Common myeloid progenitor, CD34-positive (primary cell): ENCODE measurements around the gene OCIAD2.

Experiments used
- CTCF ChIA-PET: fragments of 350-600 bp; sonication (Branson Sonifier 250); formaldehyde crosslinking; loops from one replicate; lab custom pipeline; 2021; ENCODE audit warnings: antibody characterized with exemption; lab: Charles Lee
- POLR2A ChIA-PET: fragments of 350-600 bp; sonication (Branson Sonifier 250); formaldehyde crosslinking; loops from one replicate; lab custom pipeline; 2021; ENCODE audit warnings: antibody characterized with exemption; lab: Charles Lee
- DNase-seq, 3 donors: peaks; one replicate each; pipeline versions ENCODE4 v3.0.0 to v3.0.0-alpha.2; 2013
- H3K27ac ChIP-seq, 2 experiments: 1 replicate in 1 of 2; 2 replicates in 1 of 2; pipeline ENCODE4 v1.7.0; 2013; ENCODE audit warnings: inconsistent platforms in 2 of 2, low read length in 2 of 2, mild to moderate bottlenecking in 2 of 2, low read depth in 1 of 2, moderate library complexity in 1 of 2; ENCODE audit not compliant: severe bottlenecking in 2 of 2, insufficient read depth in 1 of 2, poor library complexity in 1 of 2
- H3K27me3 ChIP-seq, 5 experiments: replicated peaks in 2 of 5; 1 replicate in 3 of 5; 2 replicates in 2 of 5; pipeline versions ENCODE4 v1.6.1 to v1.7.0; 2013; ENCODE audit warnings: low read length in 4 of 5, mild to moderate bottlenecking in 2 of 5, moderate library complexity in 2 of 5, inconsistent platforms in 1 of 5; ENCODE audit not compliant: insufficient read depth in 5 of 5, control insufficient read depth in 4 of 5
- H3K36me3 ChIP-seq, 4 experiments: 1 replicate in 2 of 4; 2 replicates in 2 of 4; pipeline versions ENCODE4 v1.6.1 to v1.7.0; 2013; ENCODE audit warnings: low read length in 3 of 4, control low read depth in 1 of 4, mild to moderate bottlenecking in 1 of 4; ENCODE audit not compliant: control insufficient read depth in 4 of 4, insufficient read depth in 4 of 4
- H3K4me1 ChIP-seq, 4 experiments: 1 replicate in 3 of 4; 2 replicates in 1 of 4; pipeline versions ENCODE4 v1.6.1 to v1.7.1; 2013; ENCODE audit warnings: low read length in 3 of 4, mild to moderate bottlenecking in 3 of 4, control low read depth in 1 of 4, inconsistent platforms in 1 of 4, moderate library complexity in 1 of 4; ENCODE audit not compliant: control insufficient read depth in 4 of 4, insufficient read depth in 4 of 4; ENCODE audit errors: control extremely low read depth in 1 of 4
- H3K4me3 ChIP-seq, 7 experiments: 1 replicate in 4 of 7; 2 replicates in 3 of 7; pipeline versions ENCODE4 v1.5.1 to v1.7.0; 2013; ENCODE audit warnings: mild to moderate bottlenecking in 7 of 7, low read length in 6 of 7, moderate library complexity in 6 of 7, inconsistent platforms in 2 of 7, low read depth in 2 of 7, control low read depth in 1 of 7; ENCODE audit not compliant: insufficient read depth in 4 of 7, control insufficient read depth in 1 of 7; ENCODE audit errors: extremely low read depth in 1 of 7
- H3K9me3 ChIP-seq, 5 experiments: 1 replicate in 4 of 5; 2 replicates in 1 of 5; pipeline versions ENCODE4 v1.6.1 to v1.7.1; 2013; ENCODE audit warnings: low read length in 4 of 5, mild to moderate bottlenecking in 2 of 5, inconsistent platforms in 1 of 5, low read depth in 1 of 5, moderate library complexity in 1 of 5; ENCODE audit not compliant: control insufficient read depth in 4 of 5, insufficient read depth in 2 of 5; ENCODE audit errors: control extremely low read depth in 1 of 5
- WGBS: methylation state at CpG from one replicate; pipeline ENCODE4 v1.1.5; 2013; ENCODE audit not compliant: insufficient coverage; 5-methylcytosine and 5-hydroxymethylcytosine counted together

The OCIAD2 gene

DNA sequence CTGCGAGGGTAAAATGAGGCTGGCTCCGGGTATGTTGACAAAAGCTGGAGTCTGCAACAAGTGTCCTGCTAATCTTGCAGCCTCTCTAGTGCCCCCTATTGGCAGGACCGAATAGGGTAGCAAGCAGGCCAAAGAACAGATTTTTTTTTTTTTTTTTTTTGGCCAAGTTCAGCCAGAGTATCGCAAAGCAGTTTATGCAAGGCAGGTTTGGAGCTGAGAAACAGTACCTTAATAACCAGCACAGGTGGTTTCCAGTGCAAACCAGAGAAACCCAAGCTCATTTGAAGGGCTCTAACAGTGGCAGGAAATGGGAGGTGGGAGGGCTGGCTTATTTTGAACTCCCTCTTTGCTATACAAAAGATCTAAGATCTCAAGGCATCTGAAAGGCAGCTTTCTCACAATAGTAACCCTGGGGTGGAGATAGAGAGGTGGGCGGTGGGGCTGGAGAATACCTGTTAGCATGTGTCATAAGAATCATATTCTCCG, 38.2 kb upstream of the OCIAD2 start:
- Histone ChIP-seq H3K27ac (no peak overlapping the region), H3K4me3 (no peak overlapping the region), H3K9me3 (no peaks in the 10 kb centered on the region), H3K4me1 (no peaks in the 10 kb centered on the region), H3K36me3 (no peaks in the 10 kb centered on the region), H3K27me3 (no peaks in the 10 kb centered on the region)
- DNase-seq = peak; percentile 6 to 19 (median 8)
- 82% methylated on average over 6 of the region's 6 CpGs for WGBS
- ChIA-PET CTCF (interaction anchor here (0.8 to 1.7 kb wide), 4 partner anchors 11 to 30 kb away, joined by 4 to 5 read pairs (median 4); no protein-coding TSS in a partner anchor), POLR2A (no interaction called here)

DNA sequence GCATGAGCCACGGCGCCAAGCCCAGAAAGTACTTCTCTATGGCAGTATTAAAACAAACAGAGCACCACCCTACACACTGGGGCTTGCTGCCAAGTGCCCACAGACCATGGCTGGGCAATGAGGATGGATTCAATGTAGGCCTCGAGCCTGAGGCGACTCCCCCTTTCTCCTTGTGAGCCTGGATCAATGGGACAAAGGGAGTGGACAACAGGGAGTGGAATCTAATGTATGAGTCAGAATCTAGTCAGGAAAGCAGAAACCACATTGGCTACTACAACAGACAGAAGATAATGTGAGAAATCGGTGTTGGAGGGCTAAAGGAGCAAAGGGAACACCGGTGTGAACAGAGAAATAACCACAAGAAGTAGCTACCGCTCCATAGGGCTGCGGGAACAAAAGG, 37.7 kb upstream of the OCIAD2 start:
- no peak for DNase-seq
- CTCF ChIA-PET = interaction anchor here (0.8 to 1.7 kb wide), 3 partner anchors 12 to 29 kb away, joined by 4 to 5 read pairs (median 4); no protein-coding TSS in a partner anchor
- WGBS = 92% methylated on average over 6 of the region's 8 CpGs
- POLR2A ChIA-PET = no interaction called here
- no peaks in the 10 kb centered on the region for H3K9me3 ChIP-seq
- H3K27me3 ChIP-seq = no peaks in the 10 kb centered on the region
- no peaks in the 10 kb centered on the region for H3K36me3 ChIP-seq
- no peak overlapping the region for H3K27ac ChIP-seq
- H3K4me3 ChIP-seq = no peak overlapping the region
- H3K4me1 ChIP-seq = no peaks in the 10 kb centered on the region

GRCh38 chr4:48943387-48943786, 36.8 kb upstream of the OCIAD2 start:
- peak in 1 of 3 donors; percentile 4 for DNase-seq
- Histone ChIP-seq H3K27me3 (no peaks in the 10 kb centered on the region), H3K36me3 (no peaks in the 10 kb centered on the region), H3K4me1 (no peaks in the 10 kb centered on the region), H3K9me3 (peaks cover 0 to 2% (median 0%) of the 10 kb centered on the region in 5 experiments), H3K27ac (no peak overlapping the region), H3K4me3 (no peak overlapping the region)
- ChIA-PET CTCF (interaction anchor here (1.3 to 1.4 kb wide), 2 partner anchors 12 to 15 kb away, joined by 3 to 5 read pairs; no protein-coding TSS in a partner anchor), POLR2A (no interaction called here)
- WGBS = 90% methylated on average over 1 of the region's 1 CpG

DNA sequence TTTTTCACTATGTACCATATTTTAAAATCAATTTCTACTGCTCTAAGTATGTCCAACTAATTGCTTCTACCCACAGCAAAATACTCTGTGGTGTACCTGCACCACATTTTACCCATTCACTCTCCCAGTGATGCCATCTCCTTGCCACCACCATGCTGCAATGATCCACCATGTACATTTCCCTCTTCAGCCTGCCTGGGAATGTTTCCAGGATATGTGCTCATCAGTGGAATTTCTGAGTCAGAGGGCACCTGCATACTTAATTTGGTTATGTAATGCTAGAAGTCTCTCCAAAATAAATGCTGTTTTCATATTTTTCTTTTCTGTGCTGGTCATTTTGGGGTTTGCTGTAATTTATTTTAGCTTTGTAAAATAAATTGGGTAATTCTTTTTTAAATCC, 33.2 kb upstream of the OCIAD2 start:
- Histone ChIP-seq H3K4me1 (no peaks in the 10 kb centered on the region), H3K27me3 (no peaks in the 10 kb centered on the region), H3K4me3 (no peak overlapping the region), H3K27ac (no peak overlapping the region), H3K36me3 (no peaks in the 10 kb centered on the region), H3K9me3 (peaks cover 0 to 6% (median 0%) of the 10 kb centered on the region in 5 experiments)
- DNase-seq = no peak
- ChIA-PET POLR2A (no interaction called here), CTCF (no interaction called here)

GRCh38 chr4:48938831-48939230, 32.3 kb upstream of the OCIAD2 start:
- no peaks in the 10 kb centered on the region for H3K36me3 ChIP-seq
- H3K4me1 ChIP-seq = no peaks in the 10 kb centered on the region
- 80% methylated on average over 1 of the region's 3 CpGs for WGBS
- POLR2A ChIA-PET = no interaction called here
- H3K4me3 ChIP-seq = no peak overlapping the region
- peaks cover 0 to 6% (median 0%) of the 10 kb centered on the region in 5 experiments for H3K9me3 ChIP-seq
- no peaks in the 10 kb centered on the region for H3K27me3 ChIP-seq
- H3K27ac ChIP-seq = no peak overlapping the region
- no peak for DNase-seq
- CTCF ChIA-PET = no interaction called here

- Histone ChIP-seq H3K4me1 (no peaks in the 10 kb centered on the region), H3K9me3 (peaks cover 0 to 6% (median 0%) of the 10 kb centered on the region in 5 experiments), H3K27ac (no peak overlapping the region), H3K4me3 (no peak overlapping the region), H3K27me3 (no peaks in the 10 kb centered on the region), H3K36me3 (no peaks in the 10 kb centered on the region)
- CTCF ChIA-PET = interaction anchor here (1.1 kb wide), 1 partner anchor 315 kb away, joined by 3 read pairs; no protein-coding TSS in a partner anchor
- POLR2A ChIA-PET = no interaction called here
- WGBS = no CpG with 5 or more reads among the region's 2 CpGs
- DNase-seq = no peak
Observed at GRCh38 chr4:48937033-48937432, 30.5 kb upstream of the OCIAD2 start.

DNA sequence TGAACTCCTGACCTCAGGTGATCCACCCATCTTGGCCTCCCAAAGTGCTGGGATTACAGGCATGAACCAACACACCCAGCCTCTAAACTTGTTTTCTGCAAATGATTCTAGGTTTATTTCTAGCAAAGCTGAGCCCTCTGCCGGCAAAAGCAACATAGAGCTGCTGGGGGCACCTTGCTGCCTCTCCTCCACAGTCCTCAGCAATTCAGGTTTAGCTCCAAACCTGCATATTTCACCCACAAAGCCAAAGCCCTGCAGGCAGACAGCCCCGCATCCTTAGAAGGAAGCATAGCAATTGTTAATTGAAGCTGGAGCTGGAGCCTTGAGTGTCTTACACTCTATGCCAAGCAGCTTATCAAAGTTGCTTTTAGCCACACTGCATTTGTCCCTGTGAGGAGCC, 24.9 kb upstream of the OCIAD2 start:
- H3K27ac ChIP-seq = no peak overlapping the region
- H3K4me3 ChIP-seq = no peak overlapping the region
- no peaks in the 10 kb centered on the region for H3K36me3 ChIP-seq
- peaks cover 0 to 5% (median 0%) of the 10 kb centered on the region in 5 experiments for H3K9me3 ChIP-seq
- no peaks in the 10 kb centered on the region for H3K4me1 ChIP-seq
- no peak for DNase-seq
- H3K27me3 ChIP-seq = no peaks in the 10 kb centered on the region
- POLR2A ChIA-PET = no interaction called here
- 90% methylated on average over 1 of the region's 2 CpGs for WGBS
- CTCF ChIA-PET = interaction anchor here (0.6 to 1.2 kb wide), 4 partner anchors 12 to 28 kb away, joined by 3 to 4 read pairs (median 3); no protein-coding TSS in a partner anchor
